GM21367 (cell line): Measurements from ENCODE around the gene ARHGAP22.
"Not testable (repeated sequence)": the region's sequence is repeated elsewhere in the genome, so short reads cannot be mapped to it uniquely, and the experiment has no call there.

Experiments
- ATAC-seq: cut with Tn5 transposase; IDR thresholded peaks from one replicate; pipeline ENCODE4 v1.9.1; 2021; ENCODE audit not compliant: unreplicated experiment

ARHGAP22 gene

GRCh38 chr10:48604991-48605508 lies at the start of gene ARHGAP22:
Gene ARHGAP22, minus strand, starts transcription at chr10:48605073. Its CDS starts 277 bp downstream, at chr10:48604796.
- ATAC-seq: no peak

GRCh38 chr10:48653944-48654698 lies 49.2 kb upstream of the ARHGAP22 start:
- no peak for ATAC-seq

- no peak for ATAC-seq
Observed at GRCh38 chr10:48653347-48653746, 48.5 kb upstream of the ARHGAP22 start.

- ATAC-seq: no peak
Observed at GRCh38 chr10:48652344-48652743, 47.5 kb upstream of the ARHGAP22 start.

GRCh38 chr10:48651839-48652238 lies 47.0 kb upstream of the ARHGAP22 start:
- ATAC-seq: no peak

GRCh38 chr10:48651293-48651692 lies 46.4 kb upstream of the ARHGAP22 start:
- ATAC-seq: no peak

- ATAC-seq: no peak
Observed at GRCh38 chr10:48649349-48649944, 44.6 kb upstream of the ARHGAP22 start.

- ATAC-seq: no peak
Observed at GRCh38 chr10:48648172-48648942, 43.5 kb upstream of the ARHGAP22 start.

- not testable (repeated sequence) for ATAC-seq
Observed at GRCh38 chr10:48647073-48647472, 42.2 kb upstream of the ARHGAP22 start.

- ATAC-seq: no peak
Observed at GRCh38 chr10:48645600-48645999, 40.7 kb upstream of the ARHGAP22 start.

- not testable (repeated sequence) for ATAC-seq
Observed at GRCh38 chr10:48641099-48641690, 36.3 kb upstream of the ARHGAP22 start.

- no peak for ATAC-seq
Observed at GRCh38 chr10:48640326-48640725, 35.5 kb upstream of the ARHGAP22 start.

GRCh38 chr10:48639632-48640031 lies 34.8 kb upstream of the ARHGAP22 start:
- no peak for ATAC-seq

GRCh38 chr10:48638739-48639527 lies 34.1 kb upstream of the ARHGAP22 start:
- no peak for ATAC-seq

GRCh38 chr10:48638158-48638557 lies 33.3 kb upstream of the ARHGAP22 start:
- ATAC-seq: no peak

GRCh38 chr10:48636901-48637300 lies 32.0 kb upstream of the ARHGAP22 start:
- ATAC-seq: no peak

GRCh38 chr10:48636231-48636630 lies 31.4 kb upstream of the ARHGAP22 start:
- ATAC-seq: no peak

GRCh38 chr10:48634984-48635557 lies 30.2 kb upstream of the ARHGAP22 start:
- ATAC-seq: no peak

GRCh38 chr10:48634198-48634983 lies 29.5 kb upstream of the ARHGAP22 start:
- peak; percentile 88 for ATAC-seq
